ENCODE data around the gene CA10. TPM values are rescaled to one million over a fixed set of nuclear protein-coding genes. Genes with fewer than 3 reads are reported as not detected.

CA10 gene
- total RNA-seq, 4 donors from 2014 or later: not detected

DNA sequence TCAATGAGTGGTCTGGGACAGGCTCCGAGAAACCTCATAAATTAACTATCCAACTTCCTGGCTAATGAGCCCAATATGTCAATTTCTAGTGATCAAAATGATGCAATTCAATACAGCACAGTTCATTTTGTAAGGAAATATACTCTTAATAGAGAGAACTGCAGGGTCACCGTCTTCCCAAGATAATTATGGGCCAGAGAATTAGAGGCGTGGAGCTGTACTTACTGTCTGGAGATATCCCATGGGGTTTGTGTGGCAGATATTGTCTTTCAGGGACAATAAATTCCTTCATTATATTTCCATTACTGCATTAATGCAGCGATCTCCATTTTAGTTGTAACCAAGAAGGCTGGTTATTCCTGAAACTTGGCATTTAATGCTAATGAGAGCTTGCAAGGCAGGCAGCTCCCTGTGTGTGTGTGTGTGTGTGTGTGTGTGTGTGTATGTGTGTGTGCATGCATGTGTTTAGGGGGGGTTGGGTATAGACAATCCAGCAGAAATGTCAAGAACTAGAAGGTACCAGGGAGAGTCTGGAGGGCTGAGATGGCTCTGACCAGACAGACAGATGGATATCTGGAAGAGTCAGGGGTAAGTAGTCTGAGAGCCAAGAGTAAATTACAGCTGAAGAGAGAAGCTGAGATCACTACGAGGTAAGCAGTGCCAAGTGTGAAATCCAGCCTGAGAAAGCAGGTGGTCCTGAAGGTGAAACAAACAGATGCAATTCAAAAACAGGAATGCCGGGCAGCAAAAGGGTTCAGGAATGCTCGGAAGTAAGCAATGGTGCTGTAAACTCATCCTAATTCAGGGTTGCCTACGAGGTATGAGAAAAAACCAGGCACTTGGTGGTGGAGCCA lies 393.0 kb downstream of the CA10 start:
- H3K36me3 ChIP-seq: no peaks in the 10 kb centered on the region
- intact Hi-C loops (cut with DNase I): loop anchor here (2.0 kb wide), 1 partner anchor 341 kb away; no protein-coding TSS in a partner anchor
- H3K27ac ChIP-seq (replicated peaks in 1 of 4): no peak overlapping the region
- no peak for TF ChIP-seq POLR2AphosphoS5 (IDR thresholded peaks at IDR 0.05)
- TF ChIP-seq EP300 (IDR thresholded peaks at IDR 0.05): no peak
- TF ChIP-seq POLR2A (IDR thresholded peaks at IDR 0.05; ENCODE audit: low read depth): no peak
- TF ChIP-seq, protein P1, sequence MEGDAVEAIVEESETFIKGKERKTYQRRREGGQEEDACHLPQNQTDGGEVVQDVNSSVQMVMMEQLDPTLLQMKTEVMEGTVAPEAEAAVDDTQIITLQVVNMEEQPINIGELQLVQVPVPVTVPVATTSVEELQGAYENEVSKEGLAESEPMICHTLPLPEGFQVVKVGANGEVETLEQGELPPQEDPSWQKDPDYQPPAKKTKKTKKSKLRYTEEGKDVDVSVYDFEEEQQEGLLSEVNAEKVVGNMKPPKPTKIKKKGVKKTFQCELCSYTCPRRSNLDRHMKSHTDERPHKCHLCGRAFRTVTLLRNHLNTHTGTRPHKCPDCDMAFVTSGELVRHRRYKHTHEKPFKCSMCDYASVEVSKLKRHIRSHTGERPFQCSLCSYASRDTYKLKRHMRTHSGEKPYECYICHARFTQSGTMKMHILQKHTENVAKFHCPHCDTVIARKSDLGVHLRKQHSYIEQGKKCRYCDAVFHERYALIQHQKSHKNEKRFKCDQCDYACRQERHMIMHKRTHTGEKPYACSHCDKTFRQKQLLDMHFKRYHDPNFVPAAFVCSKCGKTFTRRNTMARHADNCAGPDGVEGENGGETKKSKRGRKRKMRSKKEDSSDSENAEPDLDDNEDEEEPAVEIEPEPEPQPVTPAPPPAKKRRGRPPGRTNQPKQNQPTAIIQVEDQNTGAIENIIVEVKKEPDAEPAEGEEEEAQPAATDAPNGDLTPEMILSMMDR (IDR thresholded peaks at IDR 0.05): no peak
- no peak for DNase-seq (ENCODE audit: extremely low spot score)
- H3K4me1 ChIP-seq: no peaks in the 10 kb centered on the region
- no peaks in the 10 kb centered on the region for H3K27me3 ChIP-seq
- 80% methylated on average over 8 of the region's 8 CpGs for WGBS
- no peak overlapping the region for H3K4me3 ChIP-seq
- H3K9me3 ChIP-seq: no peaks in the 10 kb centered on the region

DNA sequence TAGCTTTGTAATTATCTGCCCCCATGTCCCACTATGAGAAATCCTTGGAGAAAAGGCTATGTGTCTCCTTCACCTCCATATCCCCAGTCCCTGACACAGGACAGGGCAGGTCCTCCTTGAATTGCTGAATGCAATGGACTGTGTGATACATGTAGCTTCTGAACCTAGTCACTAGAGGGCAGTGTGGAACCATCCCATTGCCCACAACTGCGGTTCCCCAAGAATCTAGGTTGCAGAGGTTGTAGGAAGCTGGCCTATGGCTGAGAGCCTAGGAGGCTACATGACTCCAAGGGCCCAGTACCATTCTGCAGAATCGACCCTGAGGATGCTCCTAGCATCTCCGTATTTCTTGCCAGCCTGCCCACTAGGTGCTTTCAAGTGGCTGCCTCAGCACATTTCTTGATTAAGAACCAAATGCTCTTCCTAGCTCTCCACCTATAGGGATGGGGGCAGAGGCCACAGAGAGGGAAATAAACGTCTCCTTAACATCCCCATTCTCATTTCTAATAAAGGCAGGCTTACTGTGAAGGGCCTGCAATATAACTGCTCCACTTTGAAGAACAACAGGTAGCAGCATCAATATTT lies 394.0 kb downstream of the CA10 start:
- Histone ChIP-seq H3K36me3 (no peaks in the 10 kb centered on the region), H3K9me3 (no peaks in the 10 kb centered on the region), H3K4me3 (no peak overlapping the region), H3K27me3 (no peaks in the 10 kb centered on the region), H3K27ac (replicated peaks in 1 of 4) (no peak overlapping the region), H3K4me1 (no peaks in the 10 kb centered on the region)
- WGBS: 7% methylated on average over 4 of the region's 4 CpGs
- no peak for DNase-seq (ENCODE audit: extremely low spot score)
- intact Hi-C loops (cut with DNase I): loop anchor here (2.0 kb wide), 1 partner anchor 342 kb away; no protein-coding TSS in a partner anchor
- TF ChIP-seq, protein P1 (IDR thresholded peaks at IDR 0.05): peak; percentile 60 to 87 (median 72)
- no peak for TF ChIP-seq POLR2AphosphoS5 (IDR thresholded peaks at IDR 0.05)

DNA sequence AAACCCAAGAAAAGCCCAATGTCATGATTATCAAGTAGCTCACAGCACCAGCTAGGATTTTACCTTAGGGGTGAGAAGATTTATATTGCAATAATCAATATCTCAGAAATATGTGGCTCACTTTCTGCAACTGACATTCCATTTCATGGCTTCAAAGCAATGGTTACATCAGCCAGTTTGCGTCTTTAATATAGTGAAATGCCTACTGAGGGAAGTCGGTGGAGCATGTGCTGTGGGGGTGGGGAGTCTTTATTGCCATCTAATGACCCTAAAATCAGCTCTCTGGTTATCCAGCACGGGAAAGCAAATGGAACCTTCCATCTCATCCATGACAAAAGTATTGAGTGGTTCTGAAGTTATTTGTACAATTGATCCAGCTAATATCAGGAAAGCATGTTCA lies 395.5 kb downstream of the CA10 start:
- Histone ChIP-seq H3K9me3 (no peaks in the 10 kb centered on the region), H3K4me3 (no peak overlapping the region), H3K36me3 (no peaks in the 10 kb centered on the region), H3K27me3 (no peaks in the 10 kb centered on the region), H3K27ac (replicated peaks in 1 of 4) (no peak overlapping the region), H3K4me1 (no peaks in the 10 kb centered on the region)
- no peak for TF ChIP-seq POLR2AphosphoS5 (IDR thresholded peaks at IDR 0.05)
- TF ChIP-seq, protein P1 (IDR thresholded peaks at IDR 0.05): no peak
- no peak for TF ChIP-seq POLR2A (IDR thresholded peaks at IDR 0.05; ENCODE audit: low read depth)
- no peak for TF ChIP-seq EP300 (IDR thresholded peaks at IDR 0.05)
- WGBS: 82% methylated on average over 3 of the region's 3 CpGs
- no peak for DNase-seq (ENCODE audit: extremely low spot score)
- intact Hi-C loops (cut with DNase I): no loop called here

DNA sequence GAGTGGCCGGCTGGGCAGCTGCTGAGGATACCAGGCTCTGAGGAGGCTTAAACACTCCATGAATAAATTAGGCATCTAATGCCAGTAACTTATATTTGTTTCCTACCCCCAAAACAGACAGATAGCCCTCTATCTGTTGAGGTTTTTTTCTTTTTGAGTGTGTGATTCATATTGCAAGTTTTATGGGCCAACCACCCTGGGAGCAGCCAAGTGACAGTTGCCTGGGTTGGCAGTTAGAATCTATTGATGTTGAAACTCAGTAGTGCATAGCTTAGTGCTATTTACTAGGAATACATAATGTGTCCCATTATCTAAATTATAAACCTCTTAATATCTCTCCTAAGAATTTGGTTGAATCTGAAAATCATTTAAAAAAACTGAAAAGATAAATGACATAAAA lies 397.4 kb downstream of the CA10 start:
- H3K36me3 ChIP-seq: no peaks in the 10 kb centered on the region
- H3K27ac ChIP-seq (replicated peaks in 1 of 4): no peak overlapping the region
- H3K27me3 ChIP-seq: no peaks in the 10 kb centered on the region
- DNase-seq (ENCODE audit: extremely low spot score): no peak
- H3K4me1 ChIP-seq: no peaks in the 10 kb centered on the region
- intact Hi-C loops (cut with DNase I): no loop called here
- WGBS: 78% methylated on average over 1 of the region's 1 CpG
- no peak overlapping the region for H3K4me3 ChIP-seq
- H3K9me3 ChIP-seq: no peaks in the 10 kb centered on the region
- TF ChIP-seq EP300 (IDR thresholded peaks at IDR 0.05) (no peak), POLR2A (IDR thresholded peaks at IDR 0.05; ENCODE audit: low read depth) (no peak), POLR2AphosphoS5 (IDR thresholded peaks at IDR 0.05) (no peak)
- TF ChIP-seq, protein P1 (IDR thresholded peaks at IDR 0.05): no peak
